ENCODE measurements around the gene ANKS6. TPM values are rescaled to one million over a fixed set of nuclear protein-coding genes. Genes with fewer than 3 reads are reported as not detected.

The ANKS6 gene
- total and polyA plus RNA-seq, 4 donors: 16.7 to 35.5 (median 25.0) TPM

DNA sequence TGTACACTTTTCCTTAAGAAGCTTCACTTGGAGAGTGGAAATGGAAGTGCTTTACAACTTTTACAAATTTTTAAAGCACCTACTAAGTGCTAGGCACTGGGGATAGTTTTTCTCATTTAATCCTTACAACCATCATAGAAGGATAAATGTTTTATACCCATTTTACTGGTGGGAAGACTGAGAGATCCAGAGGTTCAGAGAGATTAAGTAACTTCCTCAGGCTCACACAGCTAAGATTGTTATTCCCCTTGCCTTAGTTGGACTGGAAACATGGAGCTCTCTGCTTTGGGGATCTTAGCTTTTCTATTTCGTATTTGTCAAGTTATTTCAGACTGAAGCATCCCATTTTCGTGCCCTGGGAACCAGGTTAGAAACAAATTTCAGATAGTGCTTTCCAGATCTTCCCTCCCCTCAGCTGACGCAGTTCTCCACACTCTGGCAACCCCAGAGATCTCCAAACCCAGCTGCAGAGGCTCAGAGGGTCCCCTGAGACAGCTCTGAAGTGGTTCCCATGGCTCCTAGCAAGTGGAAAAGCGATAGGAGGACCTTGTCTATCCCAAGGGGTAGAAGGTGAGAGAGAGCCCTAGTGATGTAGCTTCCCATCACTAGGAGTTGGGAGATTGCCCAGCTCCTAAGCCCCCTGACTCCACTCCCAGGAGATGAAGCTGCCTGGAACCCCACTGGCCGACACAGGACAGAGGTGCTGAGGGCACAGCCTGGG lies 71.4 kb downstream of the ANKS6 start:
- no peak for ATAC-seq (ENCODE audit: insufficient read depth, low FRiP score)
- Histone ChIP-seq H3K27ac (ENCODE audit: low read depth in 1 of 2, low read length in 1 of 2) (no peak overlapping the region), H3K4me3 (no peak overlapping the region), H3K27me3 (ENCODE audit: control insufficient read depth in 3 of 3, insufficient read depth in 3 of 3, low read length in 2 of 3) (peaks cover 0 to 7% (median 0%) of the 10 kb centered on the region in 3 donors), H3K36me3 (ENCODE audit: control insufficient read depth in 4 of 4, insufficient read depth in 4 of 4, low read length in 4 of 4) (no peaks in the 10 kb centered on the region), H3K9me3 (ENCODE audit: control insufficient read depth in 4 of 4, insufficient read depth in 3 of 4, low read length in 3 of 4) (peaks cover 0 to 6% (median 2%) of the 10 kb centered on the region in 4 donors), H3K9ac (ENCODE audit: insufficient read depth in 1 of 2, low read length in 2 of 2) (no peak overlapping the region), H3K4me1 (ENCODE audit: control insufficient read depth in 5 of 5, insufficient read depth in 5 of 5, low read length in 5 of 5) (no peaks in the 10 kb centered on the region)
- TF ChIP-seq, protein P1, sequence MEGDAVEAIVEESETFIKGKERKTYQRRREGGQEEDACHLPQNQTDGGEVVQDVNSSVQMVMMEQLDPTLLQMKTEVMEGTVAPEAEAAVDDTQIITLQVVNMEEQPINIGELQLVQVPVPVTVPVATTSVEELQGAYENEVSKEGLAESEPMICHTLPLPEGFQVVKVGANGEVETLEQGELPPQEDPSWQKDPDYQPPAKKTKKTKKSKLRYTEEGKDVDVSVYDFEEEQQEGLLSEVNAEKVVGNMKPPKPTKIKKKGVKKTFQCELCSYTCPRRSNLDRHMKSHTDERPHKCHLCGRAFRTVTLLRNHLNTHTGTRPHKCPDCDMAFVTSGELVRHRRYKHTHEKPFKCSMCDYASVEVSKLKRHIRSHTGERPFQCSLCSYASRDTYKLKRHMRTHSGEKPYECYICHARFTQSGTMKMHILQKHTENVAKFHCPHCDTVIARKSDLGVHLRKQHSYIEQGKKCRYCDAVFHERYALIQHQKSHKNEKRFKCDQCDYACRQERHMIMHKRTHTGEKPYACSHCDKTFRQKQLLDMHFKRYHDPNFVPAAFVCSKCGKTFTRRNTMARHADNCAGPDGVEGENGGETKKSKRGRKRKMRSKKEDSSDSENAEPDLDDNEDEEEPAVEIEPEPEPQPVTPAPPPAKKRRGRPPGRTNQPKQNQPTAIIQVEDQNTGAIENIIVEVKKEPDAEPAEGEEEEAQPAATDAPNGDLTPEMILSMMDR (IDR thresholded peaks at IDR 0.05; ENCODE audit: control extremely low read depth, extremely low read depth): no peak
- 72 to 83% methylated on average over 5 of the region's 5 CpGs for WGBS, 2 donors
- no peak for DNase-seq

DNA sequence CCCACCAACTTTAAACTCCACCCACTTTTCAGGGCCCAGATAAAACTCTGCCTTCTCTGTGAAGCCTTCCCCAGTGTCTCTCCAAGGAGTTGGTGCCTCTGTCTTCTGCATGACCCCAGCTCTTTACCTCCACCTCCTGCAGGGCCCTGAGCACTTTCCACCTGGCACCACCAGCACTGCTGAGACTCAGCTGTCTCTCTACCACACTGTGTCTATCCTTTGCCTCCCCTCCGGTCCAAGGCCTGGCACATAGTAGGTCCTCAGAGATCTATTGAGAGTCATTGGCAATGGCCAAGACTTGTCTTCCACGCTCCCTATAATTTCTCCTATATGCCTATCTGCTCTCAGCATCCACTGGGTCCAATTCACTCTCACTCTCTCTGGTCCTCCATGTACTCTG lies 74.7 kb downstream of the ANKS6 start:
- TF ChIP-seq, protein P1 (IDR thresholded peaks at IDR 0.05; ENCODE audit: control extremely low read depth, extremely low read depth): no peak
- Histone ChIP-seq H3K27ac (ENCODE audit: low read depth in 1 of 2, low read length in 1 of 2) (no peak overlapping the region), H3K36me3 (ENCODE audit: control insufficient read depth in 4 of 4, insufficient read depth in 4 of 4, low read length in 4 of 4) (no peaks in the 10 kb centered on the region), H3K4me3 (no peak overlapping the region), H3K4me1 (ENCODE audit: control insufficient read depth in 5 of 5, insufficient read depth in 5 of 5, low read length in 5 of 5) (no peaks in the 10 kb centered on the region), H3K9me3 (ENCODE audit: control insufficient read depth in 4 of 4, insufficient read depth in 3 of 4, low read length in 3 of 4) (peaks cover 0 to 6% (median 2%) of the 10 kb centered on the region in 4 donors), H3K9ac (ENCODE audit: insufficient read depth in 1 of 2, low read length in 2 of 2) (no peak overlapping the region), H3K27me3 (ENCODE audit: control insufficient read depth in 3 of 3, insufficient read depth in 3 of 3, low read length in 2 of 3) (peaks cover 0 to 5% (median 0%) of the 10 kb centered on the region in 3 donors)
- DNase-seq: no peak
- 87 to 96% methylated on average over 2 of the region's 2 CpGs for WGBS, 2 donors
- no peak for ATAC-seq (ENCODE audit: insufficient read depth, low FRiP score)

DNA sequence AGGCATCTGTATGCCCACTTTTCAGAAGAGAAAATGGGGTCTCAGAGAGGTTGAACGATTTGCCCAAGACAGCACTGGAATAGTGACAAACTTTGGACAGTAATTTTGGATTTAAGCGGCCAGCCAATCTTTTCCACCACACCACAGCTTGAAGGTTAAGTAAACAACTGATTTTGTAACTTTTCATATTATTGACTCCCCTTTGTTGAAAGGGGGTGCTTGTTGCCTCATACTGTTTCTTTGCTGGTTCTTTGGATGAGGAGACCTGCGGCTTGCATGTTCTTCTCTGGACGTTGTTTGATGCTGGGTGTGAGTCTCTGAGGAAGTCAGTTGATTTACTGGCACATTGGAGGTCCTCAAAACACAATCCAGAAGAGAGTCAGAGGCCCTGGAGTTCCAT lies 76.0 kb downstream of the ANKS6 start:
- no peaks in the 10 kb centered on the region for H3K4me1 ChIP-seq (ENCODE audit: control insufficient read depth in 5 of 5, insufficient read depth in 5 of 5, low read length in 5 of 5)
- no peaks in the 10 kb centered on the region for H3K36me3 ChIP-seq (ENCODE audit: control insufficient read depth in 4 of 4, insufficient read depth in 4 of 4, low read length in 4 of 4)
- peaks cover 0 to 6% (median 2%) of the 10 kb centered on the region in 4 donors for H3K9me3 ChIP-seq (ENCODE audit: control insufficient read depth in 4 of 4, insufficient read depth in 3 of 4, low read length in 3 of 4)
- ATAC-seq (ENCODE audit: insufficient read depth, low FRiP score): no peak
- no peak overlapping the region for H3K9ac ChIP-seq (ENCODE audit: insufficient read depth in 1 of 2, low read length in 2 of 2)
- no peak for DNase-seq
- H3K4me3 ChIP-seq: no peak overlapping the region
- 79 to 84% methylated on average over 4 of the region's 4 CpGs for WGBS, 2 donors
- H3K27me3 ChIP-seq (ENCODE audit: control insufficient read depth in 3 of 3, insufficient read depth in 3 of 3, low read length in 2 of 3): peaks cover 0 to 5% (median 0%) of the 10 kb centered on the region in 3 donors
- TF ChIP-seq, protein P1 (IDR thresholded peaks at IDR 0.05; ENCODE audit: control extremely low read depth, extremely low read depth): no peak
- H3K27ac ChIP-seq (ENCODE audit: low read depth in 1 of 2, low read length in 1 of 2): no peak overlapping the region

All from lung (tissue), 12 donors.